Stimulated activated CD8-positive, alpha-beta memory T cell treated with anti-CD3 and anti-CD28 coated beads, Interleukin-4, amount 100 ng/mL, for 1 hour (primary cell): Measurements from ENCODE around the gene ZNF692.
A peak's percentile ranks its signal among the peaks of the same experiment; 100 is the strongest.
"Not testable (repeated sequence)": the region's sequence is repeated elsewhere in the genome, so short reads cannot be mapped to it uniquely, and the experiment has no call there.

ENCODE experiments used
- DNase-seq, 2 donors: peaks; one replicate each; pipeline ENCODE4 v3.0.0-alpha.2; 2020; ENCODE audit warnings: low read depth in 2 of 2, low spot score in 1 of 2

ZNF692 gene

DNA sequence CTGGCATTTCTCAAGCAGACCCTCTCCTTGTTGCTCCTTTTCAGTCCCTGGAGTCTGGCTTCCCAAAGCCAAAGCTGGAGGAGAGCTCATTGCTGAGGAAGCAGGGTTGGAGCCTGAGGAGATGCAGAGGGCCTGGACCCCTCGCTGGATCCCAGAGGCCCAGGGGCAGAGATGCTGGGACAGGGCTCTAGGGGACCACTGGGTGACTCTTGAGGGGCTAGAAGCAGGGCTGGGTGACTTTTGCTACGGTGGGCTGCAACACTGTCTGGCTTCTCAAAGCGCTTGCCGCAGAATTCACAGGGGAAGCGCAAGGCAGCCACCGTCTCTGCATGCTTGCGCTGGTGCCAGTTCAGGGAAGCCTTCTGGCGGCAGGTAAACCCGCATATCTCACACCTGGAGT is 8.8 kb downstream of the ZNF692 start:
- DNase-seq: no peak

DNA sequence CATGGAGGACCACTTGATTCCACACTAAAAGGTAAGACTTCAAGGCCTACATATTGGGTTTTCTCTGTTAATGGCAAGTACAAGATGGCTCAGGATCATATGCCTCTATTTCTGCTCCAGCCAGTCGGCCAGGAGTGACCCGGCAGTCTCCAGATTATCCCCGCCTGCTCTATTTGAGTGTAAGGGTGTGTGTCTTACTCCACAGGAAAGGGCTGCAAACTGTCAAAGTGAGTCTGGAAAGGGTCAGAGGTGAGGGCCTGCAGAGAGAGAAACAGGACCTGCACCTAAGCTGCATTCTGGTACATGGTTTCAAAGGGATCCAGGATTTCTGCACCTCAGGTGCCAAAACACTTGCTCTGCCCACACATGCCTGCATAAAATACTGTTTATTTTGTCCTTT is 9.2 kb downstream of the ZNF692 start:
- no peak for DNase-seq

DNA sequence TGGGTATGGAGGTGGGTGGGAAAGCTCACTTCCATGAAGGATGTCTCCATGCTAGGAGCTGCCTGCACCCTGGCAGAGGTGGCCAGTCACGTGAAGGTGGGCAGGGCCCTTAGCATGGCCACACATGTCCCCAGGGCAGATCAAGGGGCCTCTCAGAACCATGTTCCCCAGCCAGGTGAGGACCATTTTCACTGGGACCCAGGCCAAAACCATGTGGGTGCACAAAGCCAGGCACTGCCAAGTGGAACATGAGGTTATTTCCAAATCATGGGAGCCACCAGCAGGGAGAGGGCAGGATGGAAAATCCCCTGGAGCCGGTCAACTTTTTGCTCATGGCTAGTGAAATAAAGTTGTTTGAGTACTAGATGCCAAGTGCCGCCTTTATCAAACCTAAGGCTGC is 9.7 kb downstream of the ZNF692 start:
- no peak for DNase-seq

DNA sequence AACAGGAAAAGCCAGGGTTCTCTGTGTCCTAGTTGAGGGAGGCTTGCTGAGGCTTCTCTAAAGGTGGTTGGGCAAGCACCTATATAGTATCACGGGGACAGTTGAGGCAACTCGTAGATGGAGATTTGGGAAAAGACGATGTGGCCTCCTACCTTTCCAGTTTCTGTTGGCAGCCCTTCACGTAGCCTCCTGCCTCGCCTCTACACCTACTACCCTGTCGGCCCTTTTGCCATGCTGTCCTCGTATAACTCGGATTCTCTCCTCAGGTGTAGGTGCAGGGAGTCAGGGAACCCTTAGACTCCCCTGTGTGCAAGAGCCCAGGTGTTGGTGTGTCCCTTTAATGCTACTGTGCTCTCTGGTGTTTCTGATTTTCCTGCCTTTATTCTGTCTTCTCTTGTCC is 10.3 kb downstream of the ZNF692 start:
- DNase-seq: no peak

DNA sequence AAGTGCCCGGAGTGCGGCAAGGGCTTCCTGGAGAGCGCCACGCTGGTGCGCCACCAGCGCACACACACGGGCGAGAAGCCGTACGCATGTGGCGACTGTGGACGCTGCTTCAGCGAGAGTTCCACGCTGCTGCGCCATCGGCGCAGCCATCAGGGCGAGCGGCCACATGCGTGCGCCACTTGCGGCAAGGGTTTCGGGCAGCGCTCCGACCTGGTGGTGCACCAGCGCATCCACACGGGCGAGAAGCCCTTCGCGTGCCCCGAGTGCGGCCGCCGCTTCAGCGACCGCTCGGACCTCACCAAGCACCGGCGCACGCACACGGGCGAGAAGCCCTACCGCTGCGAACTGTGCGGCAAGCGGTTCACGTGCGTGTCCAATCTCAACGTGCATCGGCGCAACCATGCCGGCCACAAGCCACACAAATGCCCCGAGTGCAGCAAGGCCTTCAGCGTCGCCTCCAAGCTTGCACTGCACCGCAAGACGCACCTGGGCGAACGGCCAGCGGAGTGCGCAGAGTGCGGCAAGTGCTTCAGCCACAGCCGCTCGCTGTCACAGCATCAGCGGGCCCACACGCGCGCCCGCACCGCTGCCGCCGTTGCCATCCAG is 10.8 kb downstream of the ZNF692 start:
- DNase-seq: no peak

DNA sequence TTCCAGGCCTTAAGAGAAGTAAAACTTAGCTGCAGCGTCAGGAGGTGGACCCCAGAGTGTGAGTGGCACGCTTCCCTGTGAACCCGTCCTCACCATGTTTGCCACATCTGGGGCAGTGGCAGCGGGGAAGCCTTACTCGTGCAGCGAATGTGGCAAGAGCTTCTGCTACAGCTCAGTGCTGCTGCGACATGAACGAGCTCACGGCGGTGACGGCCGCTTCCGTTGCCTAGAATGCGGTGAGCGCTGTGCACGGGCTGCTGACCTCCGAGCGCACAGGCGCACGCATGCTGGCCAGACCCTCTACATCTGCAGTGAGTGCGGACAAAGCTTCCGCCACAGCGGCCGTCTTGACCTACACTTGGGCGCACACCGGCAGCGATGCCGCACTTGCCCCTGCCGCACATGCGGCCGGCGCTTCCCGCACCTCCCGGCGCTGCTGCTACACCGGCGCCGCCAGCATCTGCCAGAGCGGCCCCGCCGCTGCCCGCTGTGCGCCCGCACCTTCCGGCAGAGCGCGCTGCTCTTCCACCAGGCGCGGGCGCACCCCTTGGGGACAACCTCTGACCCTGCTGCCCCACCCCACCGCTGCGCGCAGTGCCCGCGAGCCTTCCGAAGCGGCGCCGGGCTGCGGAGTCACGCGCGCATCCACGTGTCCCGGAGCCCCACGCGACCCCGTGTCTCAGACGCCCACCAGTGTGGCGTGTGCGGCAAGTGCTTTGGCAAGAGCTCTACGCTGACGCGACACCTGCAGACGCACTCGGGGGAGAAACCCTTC is 11.5 kb downstream of the ZNF692 start:
- no peak for DNase-seq

DNA sequence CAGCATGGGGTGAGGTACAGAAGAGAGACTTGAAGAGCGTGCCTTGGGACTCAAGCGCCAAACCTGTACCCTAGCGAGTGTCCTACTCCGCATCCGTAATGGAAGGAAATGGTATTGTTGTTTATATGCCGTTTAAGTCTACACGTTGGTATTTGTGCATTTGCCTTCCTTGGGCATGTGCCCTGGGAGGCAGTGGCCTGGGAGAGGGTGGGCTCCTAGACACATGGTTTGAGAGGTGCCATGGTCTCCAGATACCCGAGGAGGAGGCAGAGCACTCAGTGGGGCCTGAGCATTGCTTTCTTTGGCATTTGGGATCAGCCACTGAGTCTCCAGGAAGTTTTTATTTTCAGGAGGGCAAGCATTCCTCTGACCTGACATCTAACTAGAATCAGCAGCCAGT is 14.4 kb downstream of the ZNF692 start:
- no peak for DNase-seq

DNA sequence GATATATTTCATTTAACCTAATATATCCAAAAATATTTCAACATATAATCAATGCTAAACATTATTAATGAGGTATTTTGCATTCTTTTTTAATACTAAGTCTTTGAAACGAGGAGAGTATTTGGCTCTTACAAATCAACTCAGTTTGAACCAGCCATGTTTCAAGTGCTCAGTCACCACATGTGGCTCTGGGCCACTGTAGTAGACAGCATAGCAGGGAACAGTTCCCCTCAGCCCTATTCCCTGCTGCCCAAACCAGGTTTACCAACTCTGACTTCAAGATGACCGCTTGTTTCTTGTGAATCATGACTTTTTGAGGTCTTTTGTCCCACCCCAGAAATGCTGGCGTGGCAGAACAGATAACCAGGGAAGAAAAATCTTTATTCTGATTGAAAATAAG is 15.2 kb downstream of the ZNF692 start:
- DNase-seq: no peak

DNA sequence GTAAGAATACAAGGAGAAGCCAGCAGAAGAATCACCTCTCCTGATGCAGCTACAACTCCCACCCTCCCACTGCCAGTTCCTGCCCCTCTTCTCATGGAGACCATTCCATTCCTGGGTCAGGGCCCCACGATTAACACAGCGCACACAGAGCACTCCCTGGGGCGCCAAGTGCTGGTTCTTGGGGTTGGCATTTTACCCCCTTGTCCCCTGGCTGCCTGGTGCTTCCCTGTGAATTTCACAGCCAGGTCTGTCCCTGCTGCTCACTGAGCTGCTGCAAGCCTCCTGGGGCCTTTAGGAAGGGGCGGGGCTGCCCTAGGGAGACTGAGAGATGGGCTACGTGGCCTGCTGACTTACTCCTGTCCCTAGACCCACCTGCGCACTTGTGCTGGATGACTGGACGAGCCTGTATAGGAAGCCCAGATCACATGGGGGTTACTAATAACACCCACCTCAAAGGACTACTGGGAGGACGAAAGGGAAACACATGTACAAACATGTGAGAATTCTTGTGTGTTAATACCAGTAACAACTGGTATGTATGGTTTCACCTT is 16.0 kb downstream of the ZNF692 start:
- no peak for DNase-seq

DNA sequence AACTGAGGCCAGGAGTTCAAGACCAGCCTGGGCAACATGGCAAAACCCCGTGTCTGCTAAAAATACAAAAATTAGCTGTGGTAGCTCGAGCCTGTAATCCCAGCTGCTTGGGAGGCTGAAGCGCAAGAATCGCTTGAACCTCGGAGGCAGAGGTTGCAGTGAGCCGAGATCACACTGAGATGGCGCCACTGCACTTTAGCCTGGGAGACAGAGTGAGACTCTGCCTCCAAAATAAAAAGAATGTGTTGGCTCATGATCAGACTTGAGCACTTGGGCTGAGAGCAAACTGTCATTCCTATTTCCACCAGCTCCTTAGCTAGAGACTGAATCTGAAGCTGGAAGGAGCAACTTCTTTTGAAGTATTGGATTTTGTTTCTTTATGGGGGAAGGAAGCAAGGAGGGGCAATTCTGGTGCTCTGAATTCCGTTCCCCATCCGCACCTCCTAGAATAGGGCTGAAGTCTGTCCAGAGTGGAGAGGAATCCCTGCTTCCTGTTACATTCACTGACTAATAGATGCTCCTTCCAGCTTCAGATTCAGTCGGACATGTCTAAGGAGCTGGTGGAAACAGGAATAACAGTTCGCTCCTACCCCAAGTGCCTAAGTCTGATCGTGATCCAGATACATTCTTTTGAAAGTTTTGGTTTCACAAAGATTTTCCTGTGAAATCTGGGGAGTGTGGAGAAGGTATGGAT is 17.0 kb downstream of the ZNF692 start:
- DNase-seq: no peak

DNA sequence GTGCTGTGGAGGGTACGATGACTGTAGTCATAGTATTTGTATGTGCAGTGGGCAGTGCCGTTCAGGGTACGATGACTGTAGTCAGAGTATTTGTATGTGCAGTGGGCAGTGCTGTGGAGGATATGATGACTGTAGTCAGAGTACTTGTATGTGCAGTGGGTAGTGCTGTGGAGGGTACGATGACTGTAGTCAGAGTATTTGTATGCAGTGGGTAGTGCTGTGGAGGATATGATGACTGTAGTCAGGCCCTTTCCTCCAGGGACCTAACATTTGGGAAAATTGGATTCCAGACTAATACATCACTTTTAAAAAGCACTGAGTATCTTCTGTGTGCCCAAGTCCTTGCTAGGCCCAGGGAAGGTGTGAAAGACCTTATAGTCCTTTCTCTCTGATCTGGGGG is 17.9 kb downstream of the ZNF692 start:
- DNase-seq: no peak

DNA sequence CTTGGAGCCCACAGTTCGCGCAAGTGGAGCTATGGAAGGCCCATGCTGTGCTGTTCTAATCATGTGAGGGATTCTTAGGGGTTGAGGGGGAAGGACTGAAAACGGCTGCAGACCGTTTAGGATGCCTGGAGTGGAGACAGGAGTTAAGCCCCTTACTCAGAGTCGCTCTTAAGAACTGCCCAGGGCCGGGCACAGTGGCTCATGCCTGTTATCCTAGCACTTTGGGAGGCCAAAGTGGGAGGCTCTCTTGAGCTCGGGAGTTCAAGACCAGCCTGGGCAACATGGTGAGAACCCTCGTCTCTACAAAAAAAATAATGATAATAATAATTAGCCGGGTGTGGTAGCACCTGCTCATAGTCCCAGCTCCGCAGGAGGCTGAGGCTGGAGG is 19.7 kb downstream of the ZNF692 start:
- DNase-seq: no peak

DNA sequence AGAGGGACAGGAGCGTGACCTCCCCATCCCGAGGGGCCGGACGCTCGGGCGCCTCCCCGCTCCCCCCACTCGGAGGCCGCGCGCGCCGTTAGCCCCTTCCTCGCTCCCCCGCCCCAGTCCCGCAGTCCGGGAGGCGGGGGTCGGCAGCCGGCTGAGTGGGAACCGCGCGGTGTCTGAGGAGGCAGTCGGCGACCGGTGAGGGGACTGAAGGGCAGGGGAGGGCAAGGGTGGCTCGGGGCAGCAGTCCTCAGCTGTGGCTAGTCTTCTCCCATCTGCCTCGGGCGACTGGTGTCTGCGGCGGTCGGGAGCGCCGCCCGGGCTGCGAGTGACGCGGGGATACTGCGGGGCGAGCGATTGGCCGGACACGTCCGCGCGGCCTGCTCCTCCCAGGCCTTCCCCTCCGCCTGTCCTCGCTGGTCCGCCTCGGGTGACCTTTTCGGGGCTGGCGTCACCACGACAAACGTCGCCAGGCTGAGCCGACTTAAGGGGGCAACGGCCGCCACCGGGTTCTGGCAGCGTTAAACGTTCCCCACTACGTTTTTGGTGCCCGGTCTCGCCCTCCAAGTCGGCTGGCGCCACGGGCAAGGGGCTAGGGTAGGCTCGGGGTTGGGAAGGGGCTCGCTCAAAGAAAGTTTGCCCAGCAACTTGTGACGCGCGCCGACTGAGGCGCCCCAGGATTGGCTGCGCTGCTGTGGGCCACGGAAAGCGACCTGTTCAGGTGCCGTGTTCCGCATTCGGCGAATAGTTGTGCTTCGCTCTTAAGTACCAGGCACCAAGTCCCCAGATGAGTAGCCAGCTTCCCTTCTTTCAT is 20.3 kb downstream of the ZNF692 start:
- peak; percentile 70 to 72 for DNase-seq

DNA sequence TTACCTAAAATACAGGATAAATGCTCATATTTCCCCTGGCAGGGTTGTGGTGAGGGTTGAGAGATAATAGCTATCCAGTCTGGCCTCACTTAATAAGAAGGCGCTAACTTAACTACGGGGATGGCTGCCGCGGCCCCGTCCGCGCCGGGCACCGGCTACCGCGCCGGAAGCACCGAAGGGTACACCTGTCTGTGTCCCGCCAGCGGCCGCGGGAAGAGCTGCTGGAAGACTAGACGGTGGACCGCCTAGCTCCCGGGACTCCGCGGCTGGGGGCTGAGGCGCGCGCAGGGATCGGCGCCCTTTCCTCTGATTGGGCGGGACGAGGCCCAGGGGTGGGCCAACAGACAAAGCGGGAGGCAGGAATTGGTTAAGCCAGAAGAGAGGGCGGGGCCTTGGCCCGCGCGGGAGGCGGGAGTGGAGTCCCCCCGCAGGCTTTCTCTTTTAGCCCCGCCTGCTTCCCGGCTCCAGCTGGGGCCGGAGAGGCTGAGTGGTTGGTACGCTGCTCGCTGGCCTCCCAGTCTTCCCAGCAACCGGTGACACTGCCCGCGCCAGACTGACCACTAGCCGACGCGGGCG is 21.0 kb downstream of the ZNF692 start, which contains the start of gene ZNF672:
Gene ZNF672 (plus strand): TSS at position 444 of the 576 bp plus-strand sequence. CDS start 9,051 bp downstream, outside the sequence.
- peak; percentile 81 to 90 for DNase-seq

DNA sequence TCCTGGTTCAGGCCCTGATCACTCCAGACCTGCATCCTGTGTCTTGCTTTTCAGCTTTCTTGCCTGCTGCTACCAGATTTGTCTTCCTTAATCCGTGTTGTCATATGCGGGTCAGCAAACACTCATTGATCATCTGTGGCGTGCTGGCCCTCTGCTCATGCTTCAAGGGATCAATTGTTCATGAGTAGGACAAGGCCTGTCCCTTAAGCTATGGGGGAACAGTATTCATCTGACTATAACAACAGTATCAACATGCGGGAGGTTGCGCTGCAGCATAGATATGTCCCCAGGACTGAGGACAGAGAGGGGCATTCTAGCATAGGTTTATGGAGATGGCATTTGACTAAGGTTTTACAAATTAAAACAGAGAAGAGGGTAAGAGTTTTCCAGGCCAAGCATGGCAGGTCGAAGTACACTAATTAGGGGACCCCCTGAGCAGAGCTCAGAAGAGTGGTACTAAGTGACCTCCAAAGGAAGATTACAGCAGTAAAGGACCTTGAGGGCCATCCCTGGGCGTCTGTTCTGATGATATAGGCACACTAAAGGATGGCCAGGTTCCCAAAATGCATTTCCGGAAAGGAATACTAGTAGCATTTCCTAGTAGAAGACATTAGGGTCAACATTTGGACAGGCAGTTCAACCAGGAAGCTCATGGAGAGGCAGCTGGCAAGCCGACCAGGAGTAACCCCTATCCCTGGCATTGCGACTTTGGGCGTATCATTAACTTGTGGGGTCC is 21.7 kb downstream of the ZNF692 start:
- no peak for DNase-seq

DNA sequence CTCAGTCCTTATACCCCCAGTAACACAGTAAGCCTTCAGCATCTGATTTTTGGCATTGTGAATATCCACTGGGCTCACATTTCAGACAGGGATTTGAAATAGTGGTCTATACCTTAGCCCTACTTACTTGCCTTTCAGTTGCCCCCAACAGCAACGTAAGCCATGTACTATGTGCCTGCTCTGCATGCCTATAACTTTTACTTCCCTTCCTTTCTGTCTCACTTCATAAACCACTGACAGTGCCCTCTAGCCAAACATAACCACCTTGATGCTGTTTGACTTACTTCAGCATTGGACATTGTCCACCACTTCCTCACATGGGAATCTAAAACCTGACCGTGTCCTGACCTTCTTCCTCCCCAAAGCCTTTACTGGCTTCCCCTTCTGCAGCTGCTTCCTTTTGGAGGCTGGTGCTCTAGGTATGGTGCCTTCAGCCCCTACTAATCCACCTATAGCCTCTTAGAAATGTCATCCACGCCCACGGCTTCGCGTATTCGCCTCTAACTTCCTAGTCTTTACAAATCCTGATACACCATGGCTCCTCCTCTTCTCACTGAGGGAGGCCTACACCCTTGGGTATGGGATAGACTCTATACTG is 24.4 kb downstream of the ZNF692 start:
- DNase-seq: no peak

DNA sequence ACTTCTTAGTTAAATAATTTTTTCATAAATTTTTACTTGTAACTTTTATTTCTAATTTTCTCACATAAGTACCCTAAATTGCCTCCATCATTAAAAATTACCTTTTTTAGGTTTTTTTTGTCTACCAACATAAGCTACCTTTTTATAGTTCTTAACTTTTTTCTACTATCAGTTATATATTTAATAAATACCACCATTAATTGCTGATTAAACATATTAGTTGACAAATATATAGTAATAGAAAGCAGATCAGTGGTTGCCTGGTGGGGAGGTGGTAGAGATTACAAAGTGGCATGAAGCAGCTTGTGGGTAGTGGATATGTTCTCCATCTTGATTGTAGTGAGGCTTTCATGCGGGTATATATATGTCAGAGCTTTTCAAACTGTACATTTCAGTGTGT is 27.0 kb downstream of the ZNF692 start:
- no peak for DNase-seq

DNA sequence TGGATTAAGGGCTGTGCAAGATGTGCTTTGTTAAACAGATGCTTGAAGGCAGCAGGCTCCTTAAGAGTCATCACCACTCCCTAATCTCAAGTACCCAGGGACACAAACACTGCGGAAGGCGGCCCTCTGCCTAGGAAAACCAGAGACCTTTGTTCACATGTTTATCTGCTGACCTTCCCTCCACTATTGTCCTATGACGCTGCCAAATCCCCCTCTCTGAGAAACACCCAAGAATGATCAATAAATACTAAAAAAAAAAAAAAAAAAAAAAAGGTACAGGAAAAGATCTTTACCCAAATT is 28.2 kb downstream of the ZNF692 start:
- not testable (repeated sequence) for DNase-seq

DNA sequence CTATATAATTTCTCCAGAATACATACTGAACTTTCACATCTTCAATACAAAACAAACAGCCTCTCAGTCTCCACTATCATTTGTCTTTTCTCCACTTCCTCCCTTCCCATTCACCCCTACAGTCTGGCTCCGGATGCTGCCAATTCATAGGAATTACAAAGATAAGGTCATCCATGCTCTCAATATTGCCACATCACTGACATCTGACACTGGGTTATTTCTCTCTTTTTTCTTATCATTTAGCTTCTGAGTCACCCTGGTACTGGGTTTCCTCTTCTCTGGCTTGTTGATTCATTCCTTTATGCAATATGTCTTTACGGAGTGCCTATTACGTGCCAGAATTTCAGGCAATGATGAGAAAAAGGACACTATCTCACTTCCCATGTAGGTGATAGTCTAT is 30.0 kb downstream of the ZNF692 start:
- DNase-seq: no peak
